GM23338 (cell line): ENCODE results near the gene PDGFRB.

Experiments
- CREB1 ChIP-seq: fragments of 250-450 bp; sonication (Bioruptor Pico); IDR thresholded peaks from 2 replicates; pipeline ENCODE4 v1.5.0; 2020; ENCODE audit warnings: low read depth, mild to moderate bottlenecking, moderate library complexity
- EZH2 ChIP-seq: fragments of 200-600 bp; sonication (generic); IDR thresholded peaks from one replicate; pipeline ENCODE4 v1.8.0; 2017; ENCODE audit warnings: antibody characterized with exemption, mild to moderate bottlenecking, low read depth; ENCODE audit not compliant: unreplicated experiment
- EZH2phosphoT487 ChIP-seq: fragments of 200-600 bp; sonication (generic); IDR thresholded peaks from one replicate; pipeline ENCODE4 v1.8.1; 2018; ENCODE audit warnings: antibody characterized with exemption; ENCODE audit not compliant: unreplicated experiment
- JUNB ChIP-seq: IDR thresholded peaks from one replicate; pipeline ENCODE4 v1.6.1; 2016; ENCODE audit warnings: antibody characterized with exemption; ENCODE audit not compliant: unreplicated experiment
- NANOG ChIP-seq: IDR thresholded peaks from 2 replicates; pipeline ENCODE4 v1.6.1; 2016; ENCODE audit warnings: antibody characterized with exemption, borderline replicate concordance
- POLR2AphosphoS5 ChIP-seq: IDR thresholded peaks from 2 replicates; pipeline ENCODE4 v1.6.1; 2016; ENCODE audit warnings: antibody characterized with exemption, low read depth
- ZNF114 ChIP-seq: fragments of 250-450 bp; sonication (Bioruptor Pico); IDR thresholded peaks from 2 replicates; pipeline ENCODE4 v1.5.0; 2020; ENCODE audit warnings: mild to moderate bottlenecking, moderate library complexity
- TF ChIP-seq, protein P1 (sequence below), 2 experiments: fragments of 200-600 bp in 1 of 2; sonication (generic) in 1 of 2; conservative IDR thresholded peaks; 2 replicates each; pipeline versions ENCODE4 v1.5.1 to v1.6.1; 2016 to 2017; ENCODE audit warnings: antibody characterized with exemption in 2 of 2, low read depth in 2 of 2, mild to moderate bottlenecking in 2 of 2, moderate library complexity in 1 of 2
- TF ChIP-seq, protein P2 (sequence below): IDR thresholded peaks from one replicate; pipeline ENCODE4 v1.6.1; 2018; ENCODE audit warnings: antibody characterized with exemption; ENCODE audit not compliant: unreplicated experiment
- TF ChIP-seq, protein P3 (sequence below): IDR thresholded peaks from 2 replicates; pipeline ENCODE4 v1.6.1; 2016; ENCODE audit warnings: antibody characterized with exemption
- TF ChIP-seq, protein P4 (sequence below): fragments of 250-450 bp; sonication (Bioruptor Pico); IDR thresholded peaks from 2 replicates; pipeline ENCODE4 v1.5.0; 2020; ENCODE audit warnings: mild to moderate bottlenecking, moderate library complexity

DNA sequence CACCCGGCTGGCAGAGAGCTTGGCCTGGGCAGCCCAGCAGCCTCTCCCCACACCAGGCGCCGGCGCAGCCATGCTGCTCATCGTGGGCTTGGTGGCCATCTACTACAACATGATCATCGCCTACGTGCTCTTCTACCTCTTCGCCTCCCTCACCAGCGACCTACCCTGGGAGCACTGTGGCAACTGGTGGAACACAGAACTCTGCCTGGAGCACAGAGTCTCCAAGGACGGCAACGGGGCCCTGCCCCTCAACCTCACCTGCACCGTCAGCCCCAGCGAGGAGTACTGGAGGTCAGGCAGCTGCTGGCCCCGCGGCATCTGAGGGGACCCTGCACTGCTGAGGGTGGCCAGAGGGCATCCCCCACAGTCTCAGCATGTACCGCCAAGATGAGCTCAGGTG, 41.3 kb upstream of the PDGFRB start:
- TF ChIP-seq, protein P1, sequence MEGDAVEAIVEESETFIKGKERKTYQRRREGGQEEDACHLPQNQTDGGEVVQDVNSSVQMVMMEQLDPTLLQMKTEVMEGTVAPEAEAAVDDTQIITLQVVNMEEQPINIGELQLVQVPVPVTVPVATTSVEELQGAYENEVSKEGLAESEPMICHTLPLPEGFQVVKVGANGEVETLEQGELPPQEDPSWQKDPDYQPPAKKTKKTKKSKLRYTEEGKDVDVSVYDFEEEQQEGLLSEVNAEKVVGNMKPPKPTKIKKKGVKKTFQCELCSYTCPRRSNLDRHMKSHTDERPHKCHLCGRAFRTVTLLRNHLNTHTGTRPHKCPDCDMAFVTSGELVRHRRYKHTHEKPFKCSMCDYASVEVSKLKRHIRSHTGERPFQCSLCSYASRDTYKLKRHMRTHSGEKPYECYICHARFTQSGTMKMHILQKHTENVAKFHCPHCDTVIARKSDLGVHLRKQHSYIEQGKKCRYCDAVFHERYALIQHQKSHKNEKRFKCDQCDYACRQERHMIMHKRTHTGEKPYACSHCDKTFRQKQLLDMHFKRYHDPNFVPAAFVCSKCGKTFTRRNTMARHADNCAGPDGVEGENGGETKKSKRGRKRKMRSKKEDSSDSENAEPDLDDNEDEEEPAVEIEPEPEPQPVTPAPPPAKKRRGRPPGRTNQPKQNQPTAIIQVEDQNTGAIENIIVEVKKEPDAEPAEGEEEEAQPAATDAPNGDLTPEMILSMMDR (conservative IDR thresholded peaks at IDR 0.05; ENCODE audit: low read depth in 2 of 2): no peak
- TF ChIP-seq POLR2AphosphoS5: no peak
- TF ChIP-seq EZH2phosphoT487: no peak
- TF ChIP-seq EZH2: no peak
- TF ChIP-seq JUNB: no peak
- no peak for TF ChIP-seq NANOG
- TF ChIP-seq CREB1 (CRISPR knock-in tag): no peak
- TF ChIP-seq, protein P2, sequence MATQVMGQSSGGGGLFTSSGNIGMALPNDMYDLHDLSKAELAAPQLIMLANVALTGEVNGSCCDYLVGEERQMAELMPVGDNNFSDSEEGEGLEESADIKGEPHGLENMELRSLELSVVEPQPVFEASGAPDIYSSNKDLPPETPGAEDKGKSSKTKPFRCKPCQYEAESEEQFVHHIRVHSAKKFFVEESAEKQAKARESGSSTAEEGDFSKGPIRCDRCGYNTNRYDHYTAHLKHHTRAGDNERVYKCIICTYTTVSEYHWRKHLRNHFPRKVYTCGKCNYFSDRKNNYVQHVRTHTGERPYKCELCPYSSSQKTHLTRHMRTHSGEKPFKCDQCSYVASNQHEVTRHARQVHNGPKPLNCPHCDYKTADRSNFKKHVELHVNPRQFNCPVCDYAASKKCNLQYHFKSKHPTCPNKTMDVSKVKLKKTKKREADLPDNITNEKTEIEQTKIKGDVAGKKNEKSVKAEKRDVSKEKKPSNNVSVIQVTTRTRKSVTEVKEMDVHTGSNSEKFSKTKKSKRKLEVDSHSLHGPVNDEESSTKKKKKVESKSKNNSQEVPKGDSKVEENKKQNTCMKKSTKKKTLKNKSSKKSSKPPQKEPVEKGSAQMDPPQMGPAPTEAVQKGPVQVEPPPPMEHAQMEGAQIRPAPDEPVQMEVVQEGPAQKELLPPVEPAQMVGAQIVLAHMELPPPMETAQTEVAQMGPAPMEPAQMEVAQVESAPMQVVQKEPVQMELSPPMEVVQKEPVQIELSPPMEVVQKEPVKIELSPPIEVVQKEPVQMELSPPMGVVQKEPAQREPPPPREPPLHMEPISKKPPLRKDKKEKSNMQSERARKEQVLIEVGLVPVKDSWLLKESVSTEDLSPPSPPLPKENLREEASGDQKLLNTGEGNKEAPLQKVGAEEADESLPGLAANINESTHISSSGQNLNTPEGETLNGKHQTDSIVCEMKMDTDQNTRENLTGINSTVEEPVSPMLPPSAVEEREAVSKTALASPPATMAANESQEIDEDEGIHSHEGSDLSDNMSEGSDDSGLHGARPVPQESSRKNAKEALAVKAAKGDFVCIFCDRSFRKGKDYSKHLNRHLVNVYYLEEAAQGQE: no peak
- TF ChIP-seq, protein P3, sequence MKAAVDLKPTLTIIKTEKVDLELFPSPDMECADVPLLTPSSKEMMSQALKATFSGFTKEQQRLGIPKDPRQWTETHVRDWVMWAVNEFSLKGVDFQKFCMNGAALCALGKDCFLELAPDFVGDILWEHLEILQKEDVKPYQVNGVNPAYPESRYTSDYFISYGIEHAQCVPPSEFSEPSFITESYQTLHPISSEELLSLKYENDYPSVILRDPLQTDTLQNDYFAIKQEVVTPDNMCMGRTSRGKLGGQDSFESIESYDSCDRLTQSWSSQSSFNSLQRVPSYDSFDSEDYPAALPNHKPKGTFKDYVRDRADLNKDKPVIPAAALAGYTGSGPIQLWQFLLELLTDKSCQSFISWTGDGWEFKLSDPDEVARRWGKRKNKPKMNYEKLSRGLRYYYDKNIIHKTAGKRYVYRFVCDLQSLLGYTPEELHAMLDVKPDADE: no peak
- TF ChIP-seq, protein P4, sequence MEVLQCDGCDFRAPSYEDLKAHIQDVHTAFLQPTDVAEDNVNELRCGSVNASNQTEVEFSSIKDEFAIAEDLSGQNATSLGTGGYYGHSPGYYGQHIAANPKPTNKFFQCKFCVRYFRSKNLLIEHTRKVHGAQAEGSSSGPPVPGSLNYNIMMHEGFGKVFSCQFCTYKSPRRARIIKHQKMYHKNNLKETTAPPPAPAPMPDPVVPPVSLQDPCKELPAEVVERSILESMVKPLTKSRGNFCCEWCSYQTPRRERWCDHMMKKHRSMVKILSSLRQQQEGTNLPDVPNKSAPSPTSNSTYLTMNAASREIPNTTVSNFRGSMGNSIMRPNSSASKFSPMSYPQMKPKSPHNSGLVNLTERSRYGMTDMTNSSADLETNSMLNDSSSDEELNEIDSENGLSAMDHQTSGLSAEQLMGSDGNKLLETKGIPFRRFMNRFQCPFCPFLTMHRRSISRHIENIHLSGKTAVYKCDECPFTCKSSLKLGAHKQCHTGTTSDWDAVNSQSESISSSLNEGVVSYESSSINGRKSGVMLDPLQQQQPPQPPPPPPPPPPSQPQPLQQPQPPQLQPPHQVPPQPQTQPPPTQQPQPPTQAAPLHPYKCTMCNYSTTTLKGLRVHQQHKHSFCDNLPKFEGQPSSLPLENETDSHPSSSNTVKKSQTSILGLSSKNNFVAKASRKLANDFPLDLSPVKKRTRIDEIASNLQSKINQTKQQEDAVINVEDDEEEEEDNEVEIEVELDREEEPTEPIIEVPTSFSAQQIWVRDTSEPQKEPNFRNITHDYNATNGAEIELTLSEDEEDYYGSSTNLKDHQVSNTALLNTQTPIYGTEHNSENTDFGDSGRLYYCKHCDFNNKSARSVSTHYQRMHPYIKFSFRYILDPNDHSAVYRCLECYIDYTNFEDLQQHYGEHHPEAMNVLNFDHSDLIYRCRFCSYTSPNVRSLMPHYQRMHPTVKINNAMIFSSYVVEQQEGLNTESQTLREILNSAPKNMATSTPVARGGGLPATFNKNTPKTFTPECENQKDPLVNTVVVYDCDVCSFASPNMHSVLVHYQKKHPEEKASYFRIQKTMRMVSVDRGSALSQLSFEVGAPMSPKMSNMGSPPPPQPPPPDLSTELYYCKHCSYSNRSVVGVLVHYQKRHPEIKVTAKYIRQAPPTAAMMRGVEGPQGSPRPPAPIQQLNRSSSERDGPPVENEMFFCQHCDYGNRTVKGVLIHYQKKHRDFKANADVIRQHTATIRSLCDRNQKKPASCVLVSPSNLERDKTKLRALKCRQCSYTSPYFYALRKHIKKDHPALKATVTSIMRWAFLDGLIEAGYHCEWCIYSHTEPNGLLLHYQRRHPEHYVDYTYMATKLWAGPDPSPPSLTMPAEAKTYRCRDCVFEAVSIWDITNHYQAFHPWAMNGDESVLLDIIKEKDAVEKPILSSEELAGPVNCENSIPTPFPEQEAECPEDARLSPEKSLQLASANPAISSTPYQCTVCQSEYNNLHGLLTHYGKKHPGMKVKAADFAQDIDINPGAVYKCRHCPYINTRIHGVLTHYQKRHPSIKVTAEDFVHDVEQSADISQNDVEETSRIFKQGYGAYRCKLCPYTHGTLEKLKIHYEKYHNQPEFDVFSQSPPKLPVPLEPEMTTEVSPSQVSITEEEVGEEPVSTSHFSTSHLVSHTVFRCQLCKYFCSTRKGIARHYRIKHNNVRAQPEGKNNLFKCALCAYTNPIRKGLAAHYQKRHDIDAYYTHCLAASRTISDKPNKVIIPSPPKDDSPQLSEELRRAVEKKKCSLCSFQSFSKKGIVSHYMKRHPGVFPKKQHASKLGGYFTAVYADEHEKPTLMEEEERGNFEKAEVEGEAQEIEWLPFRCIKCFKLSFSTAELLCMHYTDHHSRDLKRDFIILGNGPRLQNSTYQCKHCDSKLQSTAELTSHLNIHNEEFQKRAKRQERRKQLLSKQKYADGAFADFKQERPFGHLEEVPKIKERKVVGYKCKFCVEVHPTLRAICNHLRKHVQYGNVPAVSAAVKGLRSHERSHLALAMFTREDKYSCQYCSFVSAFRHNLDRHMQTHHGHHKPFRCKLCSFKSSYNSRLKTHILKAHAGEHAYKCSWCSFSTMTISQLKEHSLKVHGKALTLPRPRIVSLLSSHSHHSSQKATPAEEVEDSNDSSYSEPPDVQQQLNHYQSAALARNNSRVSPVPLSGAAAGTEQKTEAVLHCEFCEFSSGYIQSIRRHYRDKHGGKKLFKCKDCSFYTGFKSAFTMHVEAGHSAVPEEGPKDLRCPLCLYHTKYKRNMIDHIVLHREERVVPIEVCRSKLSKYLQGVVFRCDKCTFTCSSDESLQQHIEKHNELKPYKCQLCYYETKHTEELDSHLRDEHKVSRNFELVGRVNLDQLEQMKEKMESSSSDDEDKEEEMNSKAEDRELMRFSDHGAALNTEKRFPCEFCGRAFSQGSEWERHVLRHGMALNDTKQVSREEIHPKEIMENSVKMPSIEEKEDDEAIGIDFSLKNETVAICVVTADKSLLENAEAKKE (CRISPR knock-in tag): no peak
- no peak for TF ChIP-seq ZNF114 (CRISPR knock-in tag)
